Osteocyte (in vitro differentiated cells): ENCODE measurements around the gene ATP5PB. TPM values are rescaled to one million over a fixed set of nuclear protein-coding genes. Genes with fewer than 3 reads are reported as not detected.

Experiments used
- DNase-seq: peaks from one replicate; pipeline ENCODE4 v3.0.0; 2021; ENCODE audit warnings: mixed read lengths; ENCODE audit not compliant: unreplicated experiment; ENCODE audit errors: extremely low spot score
- H3K27ac Mint-ChIP-seq: one replicate; pipeline ENCODE4 v1.8.0; 2021; ENCODE audit warnings: mild to moderate bottlenecking, mixed read lengths; ENCODE audit not compliant: unreplicated experiment
- H3K27me3 Mint-ChIP-seq: one replicate; pipeline ENCODE4 v1.8.0; 2021; ENCODE audit warnings: mixed read lengths; ENCODE audit not compliant: unreplicated experiment
- H3K36me3 Mint-ChIP-seq: one replicate; pipeline ENCODE4 v1.8.0; 2021; ENCODE audit warnings: mixed read lengths; ENCODE audit not compliant: unreplicated experiment
- H3K4me1 Mint-ChIP-seq: one replicate; pipeline ENCODE4 v1.8.0; 2021; ENCODE audit warnings: mixed read lengths; ENCODE audit not compliant: unreplicated experiment
- H3K4me3 Mint-ChIP-seq: one replicate; pipeline ENCODE4 v1.8.0; 2021; ENCODE audit warnings: mild to moderate bottlenecking, moderate library complexity, mixed read lengths; ENCODE audit not compliant: unreplicated experiment
- H3K9me3 Mint-ChIP-seq: one replicate; pipeline ENCODE4 v1.8.0; 2021; ENCODE audit warnings: mixed read lengths; ENCODE audit not compliant: unreplicated experiment
- CTCF ChIP-seq: fragments of 200-600 bp; sonication (generic); IDR thresholded peaks from 2 replicates; pipeline ENCODE4 v1.5.0; 2021; ENCODE audit warnings: antibody characterized with exemption, mild to moderate bottlenecking, moderate library complexity
- total RNA-seq: library from RNA; stranded (reverse); gene quantifications from 2 replicates; pipeline ENCODE4 v1.2.1, GENCODE V29; 2021

Gene ATP5PB
- total RNA-seq, 1 donor from 2014 or later, result 185 TPM

- Mint-ChIP-seq H3K9me3 (no peaks in the 10 kb centered on the region), H3K27me3 (no peaks in the 10 kb centered on the region), H3K4me3 (no peak overlapping the region), H3K4me1 (peaks cover under 1% of the 10 kb centered on the region), H3K27ac (no peak overlapping the region), H3K36me3 (peaks cover 12% of the 10 kb centered on the region)
- TF ChIP-seq CTCF, result no peak
- no peak for DNase-seq
Observed at GRCh38 chr1:111468717-111469100, 19.4 kb downstream of the ATP5PB start.

GRCh38 chr1:111469539-111469938, 20.3 kb downstream of the ATP5PB start:
- no peaks in the 10 kb centered on the region for H3K9me3 Mint-ChIP-seq
- peaks cover 8% of the 10 kb centered on the region for H3K36me3 Mint-ChIP-seq
- peaks cover 9% of the 10 kb centered on the region for H3K4me1 Mint-ChIP-seq
- no peak overlapping the region for H3K27ac Mint-ChIP-seq
- no peak overlapping the region for H3K4me3 Mint-ChIP-seq
- no peak for DNase-seq
- no peak for TF ChIP-seq CTCF
- no peaks in the 10 kb centered on the region for H3K27me3 Mint-ChIP-seq

GRCh38 chr1:111470596-111470995, 21.3 kb downstream of the ATP5PB start:
- peaks cover 4% of the 10 kb centered on the region for H3K36me3 Mint-ChIP-seq
- peaks cover 10% of the 10 kb centered on the region for H3K4me1 Mint-ChIP-seq
- no peaks in the 10 kb centered on the region for H3K27me3 Mint-ChIP-seq
- no peaks in the 10 kb centered on the region for H3K9me3 Mint-ChIP-seq
- no peak for DNase-seq
- no peak overlapping the region for H3K4me3 Mint-ChIP-seq
- no peak for TF ChIP-seq CTCF
- no peak overlapping the region for H3K27ac Mint-ChIP-seq

GRCh38 chr1:111471012-111471411, 21.7 kb downstream of the ATP5PB start:
- DNase-seq, result no peak
- Mint-ChIP-seq H3K27me3 (no peaks in the 10 kb centered on the region), H3K27ac (no peak overlapping the region), H3K4me3 (no peak overlapping the region), H3K4me1 (peaks cover 10% of the 10 kb centered on the region), H3K9me3 (no peaks in the 10 kb centered on the region), H3K36me3 (peaks cover 4% of the 10 kb centered on the region)
- no peak for TF ChIP-seq CTCF

- Mint-ChIP-seq H3K36me3 (peaks cover 4% of the 10 kb centered on the region), H3K27me3 (no peaks in the 10 kb centered on the region), H3K27ac (no peak overlapping the region), H3K9me3 (no peaks in the 10 kb centered on the region), H3K4me3 (no peak overlapping the region), H3K4me1 (peaks cover 10% of the 10 kb centered on the region)
- no peak for DNase-seq
- TF ChIP-seq CTCF, result no peak
Observed at GRCh38 chr1:111471538-111471937, 22.3 kb downstream of the ATP5PB start.
